Measurements from ENCODE around the gene RWDD1. TPM values are rescaled to one million over a fixed set of nuclear protein-coding genes. Genes with fewer than 3 reads are reported as not detected.

RWDD1 gene
- polyA plus RNA-seq, 1 of the 3 experiments (the other 2 are of a cell fraction): 17.7 TPM

- ChIA-PET CTCF (no interaction called here), POLR2A (no interaction called here)
- H4K20me1 ChIP-seq (ENCODE audit: insufficient read depth): no peaks in the 10 kb centered on the region
- no peaks in the 10 kb centered on the region for H3K79me2 ChIP-seq (ENCODE audit: insufficient read depth)
- no peaks in the 10 kb centered on the region for H3F3A ChIP-seq (replicated peaks; ENCODE audit: insufficient read depth)
- H3K4me3 ChIP-seq (ENCODE audit: low read depth in 2 of 2, low read length in 1 of 2): no peak overlapping the region
- no peak for DNase-seq
- no peak overlapping the region for H3K27ac ChIP-seq (ENCODE audit: low read depth in 2 of 2, low read length in 1 of 2)
- H3K9me3 ChIP-seq: no peaks in the 10 kb centered on the region
- WGBS (ENCODE audit: low lambda C conversion rate): 53% methylated on average over 4 of the region's 4 CpGs
- H3K4me1 ChIP-seq (ENCODE audit: control insufficient read depth in 1 of 2, insufficient read depth in 2 of 2, low read depth in 1 of 2, low read length in 1 of 2): no peaks in the 10 kb centered on the region
- H3K9me2 ChIP-seq: no peaks in the 10 kb centered on the region
- H3K9ac ChIP-seq: no peak overlapping the region
- no peak overlapping the region for H2AFZ ChIP-seq (ENCODE audit: low read depth)
- peaks cover 0 to 5% of the 10 kb centered on the region in 2 experiments for H3K36me3 ChIP-seq (replicated peaks in 1 of 2; ENCODE audit: control insufficient read depth in 1 of 2, insufficient read depth in 2 of 2, low read length in 1 of 2)
- TF ChIP-seq PBX3 (IDR thresholded peaks at IDR 0.05) (no peak), USF1 (IDR thresholded peaks at IDR 0.05; ENCODE audit: borderline replicate concordance, low read depth) (no peak), MAX (IDR thresholded peaks at IDR 0.05; ENCODE audit: low read depth) (no peak), MXI1 (IDR thresholded peaks at IDR 0.05; ENCODE audit: low read depth, low read length) (no peak), FOSL2 (IDR thresholded peaks at IDR 0.05; ENCODE audit: borderline replicate concordance, low read depth) (no peak), RCOR1 (IDR thresholded peaks at IDR 0.05; ENCODE audit: low read length) (no peak), MEF2A (IDR thresholded peaks at IDR 0.05; ENCODE audit: borderline replicate concordance, low read depth) (no peak), EP300 (IDR thresholded peaks at IDR 0.05; ENCODE audit: borderline replicate concordance in 1 of 2, low read depth in 1 of 2, low read length in 1 of 2) (no peak), POLR2AphosphoS5 (IDR thresholded peaks at IDR 0.05; ENCODE audit: low read depth, low read length) (no peak), JUND (IDR thresholded peaks at IDR 0.05) (no peak), NRF1 (IDR thresholded peaks at IDR 0.05; ENCODE audit: low read depth, low read length) (no peak)
- TF ChIP-seq, protein P1, sequence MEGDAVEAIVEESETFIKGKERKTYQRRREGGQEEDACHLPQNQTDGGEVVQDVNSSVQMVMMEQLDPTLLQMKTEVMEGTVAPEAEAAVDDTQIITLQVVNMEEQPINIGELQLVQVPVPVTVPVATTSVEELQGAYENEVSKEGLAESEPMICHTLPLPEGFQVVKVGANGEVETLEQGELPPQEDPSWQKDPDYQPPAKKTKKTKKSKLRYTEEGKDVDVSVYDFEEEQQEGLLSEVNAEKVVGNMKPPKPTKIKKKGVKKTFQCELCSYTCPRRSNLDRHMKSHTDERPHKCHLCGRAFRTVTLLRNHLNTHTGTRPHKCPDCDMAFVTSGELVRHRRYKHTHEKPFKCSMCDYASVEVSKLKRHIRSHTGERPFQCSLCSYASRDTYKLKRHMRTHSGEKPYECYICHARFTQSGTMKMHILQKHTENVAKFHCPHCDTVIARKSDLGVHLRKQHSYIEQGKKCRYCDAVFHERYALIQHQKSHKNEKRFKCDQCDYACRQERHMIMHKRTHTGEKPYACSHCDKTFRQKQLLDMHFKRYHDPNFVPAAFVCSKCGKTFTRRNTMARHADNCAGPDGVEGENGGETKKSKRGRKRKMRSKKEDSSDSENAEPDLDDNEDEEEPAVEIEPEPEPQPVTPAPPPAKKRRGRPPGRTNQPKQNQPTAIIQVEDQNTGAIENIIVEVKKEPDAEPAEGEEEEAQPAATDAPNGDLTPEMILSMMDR (IDR thresholded peaks at IDR 0.05): no peak
- TF ChIP-seq, protein P2, sequence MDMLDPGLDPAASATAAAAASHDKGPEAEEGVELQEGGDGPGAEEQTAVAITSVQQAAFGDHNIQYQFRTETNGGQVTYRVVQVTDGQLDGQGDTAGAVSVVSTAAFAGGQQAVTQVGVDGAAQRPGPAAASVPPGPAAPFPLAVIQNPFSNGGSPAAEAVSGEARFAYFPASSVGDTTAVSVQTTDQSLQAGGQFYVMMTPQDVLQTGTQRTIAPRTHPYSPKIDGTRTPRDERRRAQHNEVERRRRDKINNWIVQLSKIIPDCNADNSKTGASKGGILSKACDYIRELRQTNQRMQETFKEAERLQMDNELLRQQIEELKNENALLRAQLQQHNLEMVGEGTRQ (IDR thresholded peaks at IDR 0.05; ENCODE audit: borderline replicate concordance, low read depth, low read length): no peak
- H3K27me3 ChIP-seq (ENCODE audit: insufficient read depth): no peaks in the 10 kb centered on the region
- H3K4me2 ChIP-seq: no peak overlapping the region
These were observed 39.8 kb downstream of the RWDD1 start for GRCh38 chr6:116611056-116611455.
